ENCODE measurements around the gene FRMPD2.

Gene FRMPD2

GRCh38 chr10:48274636-48275035 is at the start of gene FRMPD2:
FRMPD2 (minus strand) TSS chr10:48274696; CDS start chr10:48274567, 129 bp downstream.
- intact Hi-C loops (cut with DNase I): no loop called here
- DNase-seq: peak in 12 of 42 donors; percentile 11 to 68 (median 34)

- DNase-seq: no peak
- intact Hi-C loops (cut with DNase I): no loop called here
These were observed 47.5 kb upstream of the FRMPD2 start for GRCh38 chr10:48322017-48322416.

- intact Hi-C loops (cut with DNase I): no loop called here
- DNase-seq: no peak
These were observed 43.0 kb upstream of the FRMPD2 start for GRCh38 chr10:48317321-48317990.

GRCh38 chr10:48316236-48316635 is 41.7 kb upstream of the FRMPD2 start:
- intact Hi-C loops (cut with DNase I): no loop called here

GRCh38 chr10:48314107-48314506 is 39.6 kb upstream of the FRMPD2 start:
- no peak for DNase-seq
- intact Hi-C loops (cut with DNase I): no loop called here

More at GRCh38 chr10:48316236-48316635, 41.7 kb upstream of the FRMPD2 start:
- DNase-seq: no peak

GRCh38 chr10:48309711-48310226 is 35.3 kb upstream of the FRMPD2 start:
- no peak for DNase-seq
- intact Hi-C loops (cut with DNase I): no loop called here

GRCh38 chr10:48307711-48308018 is 33.2 kb upstream of the FRMPD2 start:
- DNase-seq: no peak
- intact Hi-C loops (cut with DNase I): no loop called here

- DNase-seq: peak in 41 of 42 donors; percentile 22 to 85 (median 64)
- intact Hi-C loops (cut with DNase I): no loop called here
These were observed 32.6 kb upstream of the FRMPD2 start for GRCh38 chr10:48306870-48307710.

GRCh38 chr10:48306265-48306869 is 31.9 kb upstream of the FRMPD2 start, which contains the start of gene MAPK8:
MAPK8 (plus strand) TSS chr10:48306677; CDS start chr10:48401661, 94,984 bp downstream.
- intact Hi-C loops (cut with DNase I): no loop called here
- peak; percentile 73 to 96 (median 91) for DNase-seq

GRCh38 chr10:48305905-48306264 is 31.4 kb upstream of the FRMPD2 start:
- intact Hi-C loops (cut with DNase I): no loop called here
- no peak for DNase-seq

GRCh38 chr10:48302515-48303476 is 28.3 kb upstream of the FRMPD2 start:
- intact Hi-C loops (cut with DNase I): no loop called here
- DNase-seq: no peak

- DNase-seq: peak in 1 of 42 donors; percentile 47
- intact Hi-C loops (cut with DNase I): no loop called here
These were observed 26.1 kb upstream of the FRMPD2 start for GRCh38 chr10:48300556-48300955.

GRCh38 chr10:48299692-48300091 is 25.2 kb upstream of the FRMPD2 start:
- no peak for DNase-seq
- intact Hi-C loops (cut with DNase I): no loop called here

- DNase-seq: peak in 1 of 42 donors; percentile 5
- intact Hi-C loops (cut with DNase I): no loop called here
These were observed 24.6 kb upstream of the FRMPD2 start for GRCh38 chr10:48299066-48299465.

GRCh38 chr10:48296576-48297098 is 22.1 kb upstream of the FRMPD2 start:
- DNase-seq: peak in 1 of 42 donors; percentile 26
- intact Hi-C loops (cut with DNase I): no loop called here

GRCh38 chr10:48294431-48294830 is 19.9 kb upstream of the FRMPD2 start:
- intact Hi-C loops (cut with DNase I): no loop called here
- DNase-seq: no peak

GRCh38 chr10:48292616-48293015 is 18.1 kb upstream of the FRMPD2 start:
- intact Hi-C loops (cut with DNase I): no loop called here
- no peak for DNase-seq

GRCh38 chr10:48291190-48291589 is 16.7 kb upstream of the FRMPD2 start:
- no peak for DNase-seq
- intact Hi-C loops (cut with DNase I): no loop called here

GRCh38 chr10:48290286-48290685 is 15.8 kb upstream of the FRMPD2 start:
- no peak for DNase-seq
- intact Hi-C loops (cut with DNase I): no loop called here

Data from head of caudate nucleus (tissue), 42 donors.